B cell (primary cell): Measurements from ENCODE around the gene TNIK.

ENCODE experiments used
- CTCF ChIP-seq: fragments of 200-600 bp; IDR thresholded peaks from one replicate; pipeline ENCODE4 v1.8.0; 2022; ENCODE audit warnings: antibody characterized with exemption, mild to moderate bottlenecking
- EZH2 ChIP-seq: IDR thresholded peaks from 2 replicates; pipeline ENCODE4 v1.6.1; 2012; ENCODE audit warnings: borderline replicate concordance, low read depth, mild to moderate bottlenecking, moderate library complexity, low read length; ENCODE audit not compliant: insufficient read depth, poor library complexity, severe bottlenecking

GRCh38 chr3:171193693-171194092 lies 266.5 kb downstream of the TNIK start:
- TF ChIP-seq CTCF (no peak), EZH2 (no peak)
